K562 (cell line): ENCODE measurements around the gene RHOBTB3. TPM values are rescaled to one million over a fixed set of nuclear protein-coding genes. Genes with fewer than 3 reads are reported as not detected.
A peak's percentile ranks its signal among the peaks of the same experiment; 100 is the strongest.

Experiments
- ARID1B ChIP-seq: fragments of 450-650 bp; IDR thresholded peaks from 2 replicates; pipeline ENCODE4 v1.6.1; 2016; ENCODE audit warnings: antibody characterized with exemption, mild to moderate bottlenecking, inconsistent platforms
- BRD4 ChIP-seq: fragments of 200-600 bp; sonication (generic); IDR thresholded peaks from 2 replicates; pipeline ENCODE4 v1.6.1; 2017; ENCODE audit warnings: inconsistent platforms
- CBFA2T3 ChIP-seq: fragments of 450-650 bp; IDR thresholded peaks from 2 replicates; pipeline ENCODE4 v1.6.1; 2017
- CBX2 ChIP-seq: fragments of 200-600 bp; sonication (generic); IDR thresholded peaks from one replicate; pipeline ENCODE4 v1.6.1; 2012; ENCODE audit warnings: mild to moderate bottlenecking, low read length, inconsistent platforms; ENCODE audit not compliant: insufficient read depth, poor library complexity, severe bottlenecking
- CLOCK ChIP-seq: fragments of 250-450 bp; sonication (Bioruptor Pico); IDR thresholded peaks from 2 replicates; pipeline ENCODE4 v1.4.0; 2020; ENCODE audit warnings: mild to moderate bottlenecking, moderate library complexity, borderline replicate concordance
- ELF2 ChIP-seq: fragments of 250-450 bp; sonication (Bioruptor Pico); IDR thresholded peaks from 2 replicates; pipeline ENCODE4 v1.5.0; 2021; ENCODE audit warnings: mild to moderate bottlenecking
- HDGF ChIP-seq: fragments of 450-650 bp; IDR thresholded peaks from 2 replicates; pipeline ENCODE4 v1.6.1; 2016
- HMBOX1 ChIP-seq: sonication (generic); IDR thresholded peaks from 2 replicates; pipeline ENCODE4 v1.6.1; 2016
- NCOA6 ChIP-seq: fragments of 450-650 bp; IDR thresholded peaks from 2 replicates; pipeline ENCODE4 v1.6.1; 2017; ENCODE audit warnings: mild to moderate bottlenecking
- NCOR1 ChIP-seq: fragments of 450-650 bp; IDR thresholded peaks from 2 replicates; pipeline ENCODE4 v1.6.1; 2016; ENCODE audit warnings: mild to moderate bottlenecking, moderate library complexity
- NRF1 ChIP-seq, 2 experiments: fragments of 450-650 bp; IDR thresholded peaks in 1 of 2; conservative IDR thresholded peaks in 1 of 2; 2 replicates each; pipeline ENCODE4 v1.6.1; 2014; ENCODE audit warnings: mild to moderate bottlenecking in 2 of 2
- PBX2 ChIP-seq, 2 experiments: IDR thresholded peaks in 1 of 2; conservative IDR thresholded peaks in 1 of 2; 2 replicates each; pipeline ENCODE4 v1.6.1; 2016; ENCODE audit warnings: low read depth in 2 of 2, mild to moderate bottlenecking in 1 of 2, missing compliant biosample characterization in 1 of 2, missing genetic modification characterization in 1 of 2, moderate library complexity in 1 of 2
- RBM14 ChIP-seq: fragments of 200-400 bp; formaldehyde crosslinking; IDR thresholded peaks from 2 replicates; pipeline ENCODE4 v1.6.1; 2018; ENCODE audit warnings: low read depth, mild to moderate bottlenecking, low read length, moderate library complexity, borderline replicate concordance; ENCODE audit not compliant: insufficient read depth
- RFX7 ChIP-seq: fragments of 250-450 bp; sonication (Bioruptor Pico); IDR thresholded peaks from 2 replicates; pipeline ENCODE4 v1.5.1; 2021; ENCODE audit warnings: mild to moderate bottlenecking
- RHOXF2B ChIP-seq: fragments of 250-450 bp; sonication (Bioruptor Pico); conservative IDR thresholded peaks from 2 replicates; pipeline ENCODE4 v1.5.1; 2021
- TAL1 ChIP-seq: fragments of 450-650 bp; IDR thresholded peaks from 2 replicates; pipeline ENCODE4 v1.6.1; 2016; ENCODE audit warnings: mild to moderate bottlenecking
- TCF7 ChIP-seq: sonication (generic); IDR thresholded peaks from 2 replicates; pipeline ENCODE4 v1.6.1; 2016; ENCODE audit warnings: antibody characterized with exemption, borderline replicate concordance
- TFAP4 ChIP-seq: sonication (generic); formaldehyde crosslinking; IDR thresholded peaks from 2 replicates; pipeline ENCODE4 v1.8.0; 2022; ENCODE audit warnings: missing genetic modification reagents, mild to moderate bottlenecking, moderate library complexity, borderline replicate concordance
- ZEB2 ChIP-seq: fragments of 450-650 bp; IDR thresholded peaks from 2 replicates; pipeline ENCODE4 v1.6.1; 2016
- ZNF12 ChIP-seq: sonication (generic); formaldehyde crosslinking; IDR thresholded peaks from 2 replicates; pipeline ENCODE4 v1.4.0; 2020; ENCODE audit warnings: mild to moderate bottlenecking, missing genetic modification reagents
- ZNF253 ChIP-seq: fragments of 250-450 bp; sonication (Bioruptor Pico); conservative IDR thresholded peaks from 2 replicates; pipeline ENCODE4 v1.6.1; 2021; ENCODE audit warnings: mild to moderate bottlenecking
- ZNF589 ChIP-seq: fragments of 200-800 bp; sonication (Bioruptor generic); IDR thresholded peaks from 2 replicates; pipeline ENCODE4 v1.6.1; 2016; ENCODE audit warnings: low read depth, missing genetic modification characterization, missing compliant biosample characterization
- ZNF766 ChIP-seq: fragments of 200-800 bp; sonication (Bioruptor generic); conservative IDR thresholded peaks from 2 replicates; pipeline ENCODE4 v1.6.1; 2016; ENCODE audit warnings: missing genetic modification characterization, missing compliant biosample characterization
- ZSCAN32 ChIP-seq: fragments of 450-650 bp; formaldehyde crosslinking; IDR thresholded peaks from 2 replicates; pipeline ENCODE4 v1.4.0; 2020; ENCODE audit warnings: mild to moderate bottlenecking, moderate library complexity
- polyA plus RNA-seq, 8 experiments: library from polyadenylated mRNA; depleted of rRNA in 4 of 8; stranded (reverse) in 5 of 8; unstranded in 3 of 8; fragments of >200 nt; fragmentation: Nextera tagmentation in 2 of 8; fragmentation: Illumina TruSeq in 1 of 8; extraction: Ambion mirVana in 2 of 8; extraction: Trizol in 1 of 8; gene quantifications; 2 replicates each; pipeline versions ENCODE4 v1.2.1 to v1.2.3, GENCODE V29; 2011 to 2014; ENCODE audit warnings: inconsistent platforms in 1 of 8, missing spikeins in 1 of 8
- total RNA-seq, 7 experiments: library from RNA; depleted of rRNA in 6 of 7; stranded (reverse); fragments of >200 nt in 6 of 7; fragmentation: Illumina TruSeq in 2 of 7; extraction: Trizol in 2 of 7; gene quantifications; 2 replicates each; pipeline versions ENCODE4 v1.2.1 to v1.2.3, GENCODE V29; 2011 to 2021; ENCODE audit warnings: low replicate concordance in 1 of 7

Gene RHOBTB3
- total and polyA plus RNA-seq, 9 of the 15 experiments (the other 6 are each of a cell fraction or from before 2014, with no cell fraction given): 39.7 to 143 (median 115) TPM

GRCh38 chr5:95825495-95825894 lies 94.4 kb downstream of the RHOBTB3 start (continued):
- TF ChIP-seq PBX2 (CRISPR knock-in tag; IDR thresholded peaks at IDR 0.05; ENCODE audit: low read depth): no peak
- TF ChIP-seq PBX2 (tag; conservative IDR thresholded peaks at IDR 0.05; ENCODE audit: low read depth): peak; percentile 90
- no peak for TF ChIP-seq RBM14
- no peak for TF ChIP-seq ZNF253
- TF ChIP-seq TFAP4 (CRISPR knock-in tag): peak; percentile 51
- peak; percentile 61 for TF ChIP-seq ARID1B
- no peak for TF ChIP-seq ZSCAN32
- TF ChIP-seq NRF1 (conservative IDR thresholded peaks at IDR 0.05 in 1 of 2, IDR thresholded peaks at IDR 0.05 in 1 of 2): 0 out of 4 replicates have a peak, but pooled peaks of 1 of the 2 experiments have one; percentile 18
- no peak for TF ChIP-seq BRD4
- no peak for TF ChIP-seq ZNF589 (CRISPR knock-in tag)
- TF ChIP-seq ZNF12: no peak
- TF ChIP-seq NCOR1: 0 out of 2 replicates have a peak, but pooled peaks have one; percentile 19
- no peak for TF ChIP-seq CBX2
- TF ChIP-seq ZEB2: peak; percentile 83
- no peak for TF ChIP-seq NCOA6
- TF ChIP-seq HMBOX1: no peak
- TF ChIP-seq TAL1: no peak
- TF ChIP-seq ELF2 (CRISPR knock-in tag): no peak
- TF ChIP-seq TCF7: no peak
- TF ChIP-seq CLOCK (CRISPR knock-in tag): no peak
- no peak for TF ChIP-seq ZNF766 (CRISPR knock-in tag)
- TF ChIP-seq HDGF: no peak
- TF ChIP-seq CBFA2T3: peak; percentile 40; the same call in 1 of the 2 replicates
- TF ChIP-seq RHOXF2B (CRISPR knock-in tag): no peak
- TF ChIP-seq RFX7 (CRISPR knock-in tag): no peak
